ENCODE data around the gene DSCAM.

GRCh38 chr21:40158366-40158765 lies 688.6 kb downstream of the DSCAM start:
- no peak for TF ChIP-seq CTCF (conservative IDR thresholded peaks at IDR 0.05 in 1 of 2, IDR thresholded peaks at IDR 0.05 in 1 of 2; ENCODE audit: low read depth in 1 of 2, low read length in 2 of 2)
- no peak for TF ChIP-seq EZH2 (IDR thresholded peaks at IDR 0.05; ENCODE audit: low read length, missing control alignments)
